SH-SY5Y (cell line): ENCODE results near the gene HPCA.

ENCODE experiments used
- GATA2 ChIP-seq: IDR thresholded peaks from 2 replicates; pipeline ENCODE4 v1.6.1; 2011; ENCODE audit warnings: mild to moderate bottlenecking, low read depth, low read length
- GATA3 ChIP-seq: IDR thresholded peaks from 2 replicates; pipeline ENCODE4 v1.6.1; 2011; ENCODE audit warnings: low read depth, mild to moderate bottlenecking, low read length, moderate library complexity

DNA sequence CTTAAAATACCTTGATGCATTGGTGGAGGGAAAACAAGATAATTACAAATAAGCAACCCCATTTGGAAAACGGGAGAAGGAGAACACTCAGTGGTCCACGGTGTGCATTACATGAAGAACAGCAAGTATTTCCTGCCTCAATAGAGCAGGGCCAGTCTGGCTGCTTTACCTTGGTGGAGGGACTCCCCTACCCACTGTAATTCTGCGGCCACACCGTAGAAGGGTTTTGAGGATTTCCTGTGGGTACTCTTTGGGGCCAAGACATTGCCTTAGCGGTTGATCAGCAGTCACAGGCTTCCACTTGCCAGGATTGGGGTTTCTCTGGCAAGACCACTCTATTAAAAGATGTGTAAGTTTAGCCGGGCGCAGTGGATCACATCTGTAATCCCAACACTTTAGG is 31.2 kb downstream of the HPCA start:
- TF ChIP-seq GATA2 (no peak), GATA3 (no peak)
